Panc1 (cell line): ENCODE results near the gene UBALD2. TPM values are rescaled to one million over a fixed set of nuclear protein-coding genes. Genes with fewer than 3 reads are reported as not detected.

Experiments used
- ATAC-seq: fragments of 200-7000 bp; cut with Tn5 transposase; 2 replicates; pipeline ENCODE4 v1.9.1; 2020; ENCODE audit warnings: mild to moderate bottlenecking, moderate library complexity
- BruUV-seq: library from RNA; stranded (reverse); fragments of 400-500 nt; replicated peaks from 2 replicates; lab custom pipeline; 2021; lab: Mats Ljungman, UMichigan
- CTCF ChIA-PET: fragments of 300-600 bp; sonication (Branson Sonifier 250); formaldehyde crosslinking; loops from one replicate; lab custom pipeline; 2022; ENCODE audit warnings: antibody characterized with exemption; lab: Charles Lee
- POLR2A ChIA-PET: fragments of 300-600 bp; sonication (Branson Sonifier 250); formaldehyde crosslinking; loops from one replicate; lab custom pipeline; 2022; ENCODE audit warnings: antibody characterized with exemption; lab: Charles Lee
- DNase-seq: peaks from one replicate; pipeline ENCODE4 v3.0.0-alpha.2; 2010; ENCODE audit warnings: low read depth, low spot score
- H3K27ac ChIP-seq: 2 replicates; pipeline ENCODE4 v1.5.1; 2011; ENCODE audit warnings: mild to moderate bottlenecking, low read length, inconsistent platforms
- H3K27me3 ChIP-seq: fragments of 200-500 bp; sonication (Bioruptor generic); 2 replicates; pipeline ENCODE4 v1.6.0; 2014; ENCODE audit warnings: low read length, inconsistent platforms; ENCODE audit not compliant: control insufficient read depth, insufficient read depth
- H3K36me3 ChIP-seq: fragments of 200-500 bp; sonication (Bioruptor generic); 2 replicates; pipeline ENCODE4 v1.5.1; 2014; ENCODE audit warnings: inconsistent platforms, mild to moderate bottlenecking, low read length, moderate library complexity; ENCODE audit not compliant: control insufficient read depth, insufficient read depth
- H3K4me1 ChIP-seq: 2 replicates; pipeline ENCODE4 v1.5.1; 2011; ENCODE audit warnings: inconsistent platforms, mild to moderate bottlenecking, low read length, moderate library complexity; ENCODE audit not compliant: control insufficient read depth, insufficient read depth
- H3K4me3 ChIP-seq, 2 experiments: 2 replicates each; pipeline ENCODE4 v1.5.1; 2011 to 2012; ENCODE audit warnings: low read depth in 2 of 2, low read length in 2 of 2, mild to moderate bottlenecking in 2 of 2, inconsistent platforms in 1 of 2, moderate library complexity in 1 of 2
- H3K9me3 ChIP-seq: fragments of 200-500 bp; sonication (Bioruptor generic); 2 replicates; pipeline ENCODE4 v1.5.1; 2014; ENCODE audit warnings: low read depth, mild to moderate bottlenecking, inconsistent platforms, low read length, moderate library complexity; ENCODE audit not compliant: control insufficient read depth, insufficient read depth
- CTCF ChIP-seq: fragments of 450-650 bp; IDR thresholded peaks from 2 replicates; pipeline ENCODE4 v1.5.1; 2017; ENCODE audit warnings: mild to moderate bottlenecking
- POLR2AphosphoS5 ChIP-seq: IDR thresholded peaks from 2 replicates; pipeline ENCODE4 v1.6.1; 2012; ENCODE audit warnings: mild to moderate bottlenecking, low read depth, low read length, moderate library complexity
- REST ChIP-seq, 2 experiments: IDR thresholded peaks; 2 replicates each; pipeline ENCODE4 v1.6.1; 2011 to 2012; ENCODE audit warnings: low read depth in 2 of 2, control low read depth in 1 of 2, low read length in 1 of 2, mild to moderate bottlenecking in 1 of 2, moderate library complexity in 1 of 2; ENCODE audit not compliant: insufficient read depth in 1 of 2
- SIN3A ChIP-seq: IDR thresholded peaks from 2 replicates; pipeline ENCODE4 v1.6.1; 2012; ENCODE audit warnings: low read depth, mild to moderate bottlenecking, low read length, moderate library complexity, borderline replicate concordance; ENCODE audit not compliant: insufficient read depth
- TCF7L2 ChIP-seq: IDR thresholded peaks from 2 replicates; pipeline ENCODE4 v1.6.1; 2011; ENCODE audit warnings: mild to moderate bottlenecking, low read depth, low read length, inconsistent platforms
- in situ Hi-C: cut with HindIII; loops from 2 replicates; pipeline ENCODE4 v1.10.0; 2016; ENCODE audit warnings: low sequenced_read_pairs, low pct_unique_long_range_greater_than_20kb
- intact Hi-C: fragments of 100-400 bp; cut with micrococcal nuclease; formaldehyde crosslinking; loops from one replicate; pipeline ENCODE4 v1.10.0; 2022; ENCODE audit not compliant: unreplicated experiment
- total RNA-seq: library from RNA; stranded (reverse); gene quantifications from one replicate; pipeline ENCODE4 v1.2.1, GENCODE V29; 2021; ENCODE audit not compliant: unreplicated experiment

UBALD2 gene
- total RNA-seq, 1 experiment from 2014 or later: 30.0 TPM

GRCh38 chr17:76276461-76277299, 11.5 kb downstream of the UBALD2 start:
- intact Hi-C loops: no loop called here
- DNase-seq (no peak), ATAC-seq (no peak)
- ChIA-PET POLR2A (interaction anchor here (0.6 kb wide), 1 partner anchor 13 kb away, joined by 7 read pairs; no protein-coding TSS in a partner anchor), CTCF (no interaction called here)
- BruUV-seq: no TSS peak
- peaks cover 13% of the 10 kb centered on the region for H3K4me1 ChIP-seq
- TF ChIP-seq TCF7L2: no peak
- TF ChIP-seq SIN3A: no peak
- TF ChIP-seq CTCF: no peak
- no peak for TF ChIP-seq POLR2AphosphoS5
- TF ChIP-seq REST (IDR thresholded peaks at IDR 0.05; ENCODE audit: insufficient read depth in 1 of 2, low read depth in 2 of 2, low read length in 1 of 2): no peak
- no peaks in the 10 kb centered on the region for H3K36me3 ChIP-seq
- H3K4me3 ChIP-seq: no peak overlapping the region
- H3K27ac ChIP-seq: no peak overlapping the region
- no peaks in the 10 kb centered on the region for H3K27me3 ChIP-seq
- in situ Hi-C loops: no loop called here
- H3K9me3 ChIP-seq: no peaks in the 10 kb centered on the region

- ATAC-seq: no peak
- Histone ChIP-seq H3K36me3 (no peaks in the 10 kb centered on the region), H3K4me1 (peaks cover 13% of the 10 kb centered on the region), H3K27me3 (no peaks in the 10 kb centered on the region), H3K9me3 (no peaks in the 10 kb centered on the region), H3K27ac (no peak overlapping the region), H3K4me3 (no peak overlapping the region)
- BruUV-seq: no TSS peak
- DNase-seq: no peak
- ChIA-PET CTCF (interaction anchor here (0.5 to 3.7 kb wide), 2 partner anchors 136 to 157 kb away, joined by 4 to 63 read pairs; partner anchors contain the start of gene FOXJ1), POLR2A (interaction anchor here (0.6 kb wide), 1 partner anchor 75 kb away, joined by 9 read pairs; no protein-coding TSS in a partner anchor)
- TF ChIP-seq POLR2AphosphoS5 (no peak), TCF7L2 (no peak), CTCF (no peak)
- in situ Hi-C loops (no loop called here), intact Hi-C loops (loop anchor here (2.0 kb wide), 1 partner anchor 157 kb away; no protein-coding TSS in a partner anchor)
These were observed 12.4 kb downstream of the UBALD2 start for GRCh38 chr17:76277300-76278267.
